ENCODE results near the gene CSF3R. TPM values are rescaled to one million over a fixed set of nuclear protein-coding genes. Genes with fewer than 3 reads are reported as not detected.

The CSF3R gene
- total and polyA plus RNA-seq, 9 of the 15 experiments (the other 6 are each of a cell fraction or from before 2014, with no cell fraction given) = 0.21 to 0.86 (median 0.40) TPM; not detected in 1

GRCh38 chr1:36438715-36439114, 44.0 kb downstream of the CSF3R start:
- no TSS peak for BruUV-seq (replicated peaks)
- peak; percentile 31; the same call in 2 of the 3 replicates for ATAC-seq
- no peaks in the 10 kb centered on the region for H3K9me3 ChIP-seq (replicated peaks; ENCODE audit: control insufficient read depth, insufficient read depth, low read depth, low read length)
- no peak overlapping the region for H3K4me2 ChIP-seq (ENCODE audit: insufficient read depth, low read length)
- H2AFZ ChIP-seq (ENCODE audit: low read depth, low read length) = no peak overlapping the region
- WGBS (ENCODE audit: insufficient coverage, low coverage, missing lambda C conversion rate) = 17% methylated on average over 4 of the region's 4 CpGs
- no peaks in the 10 kb centered on the region for H3K4me1 ChIP-seq (replicated peaks in 1 of 2; ENCODE audit: control insufficient read depth in 2 of 2, insufficient read depth in 2 of 2, low read length in 2 of 2)
- FAIRE-seq = peak; percentile 19
- TF ChIP-seq AFF1 (IDR thresholded peaks at IDR 0.05; ENCODE audit: low read depth in 1 of 2, partially characterized antibody in 2 of 2) = no peak
- no peak overlapping the region for H3K4me3 ChIP-seq
- no peaks in the 10 kb centered on the region for H4K20me1 ChIP-seq (replicated peaks; ENCODE audit: control insufficient read depth, insufficient read depth, low read length)
- no peak overlapping the region for H3K9ac ChIP-seq (ENCODE audit: insufficient read depth in 1 of 2, low read depth in 2 of 2, low read length in 2 of 2)
- intact Hi-C loops (cut with micrococcal nuclease) = no loop called here
- in situ Hi-C loops (cut with MboI) = no loop called here
- H3K9me1 ChIP-seq (ENCODE audit: control insufficient read depth, insufficient read depth, low read length) = no peaks in the 10 kb centered on the region
- CTCF ChIA-PET (ENCODE audit: low intra/inter-chr PET ratio) = no interaction called here
- H3K27me3 ChIP-seq (ENCODE audit: control insufficient read depth in 2 of 2, insufficient read depth in 2 of 2, low read length in 2 of 2) = peaks cover 0 to 4% of the 10 kb centered on the region in 2 experiments; a peak in 2 of 5 replicates
- no peak for DNase-seq (ENCODE audit: extremely low read depth in 1 of 4, low spot score in 3 of 4)
- H3K79me2 ChIP-seq (ENCODE audit: control insufficient read depth, insufficient read depth, low read length) = no peaks in the 10 kb centered on the region
- H3K36me3 ChIP-seq (ENCODE audit: control insufficient read depth, insufficient read depth, low read length) = no peaks in the 10 kb centered on the region
- POLR2A ChIA-PET = interaction anchor here (1.0 to 1.5 kb wide), 3 partner anchors 15 to 52 kb away, joined by 3 to 4 read pairs (median 3); no protein-coding TSS in a partner anchor
- no peak overlapping the region for H3K27ac ChIP-seq (ENCODE audit: extremely low read depth, low read depth, low read length)

Data from K562 (cell line).